CD8-positive, alpha-beta memory T cell (primary cell): ENCODE data around the gene CD86. TPM values are rescaled to one million over a fixed set of nuclear protein-coding genes. Genes with fewer than 3 reads are reported as not detected.
"Not testable (repeated sequence)": the region's sequence is repeated elsewhere in the genome, so short reads cannot be mapped to it uniquely, and the experiment has no call there.

ENCODE experiments used
- CTCF ChIA-PET: fragments of 350-600 bp; sonication (Branson Sonifier 250); formaldehyde crosslinking; loops from one replicate; lab custom pipeline; 2021; ENCODE audit warnings: antibody characterized with exemption; lab: Charles Lee
- POLR2A ChIA-PET: fragments of 350-600 bp; sonication (Branson Sonifier 250); formaldehyde crosslinking; loops from one replicate; lab custom pipeline; 2021; ENCODE audit warnings: antibody characterized with exemption; lab: Charles Lee
- DNase-seq, 5 donors: peaks; one replicate each; pipeline versions ENCODE4 v3.0.0 to v3.0.0-alpha.2; 2020 to 2022; ENCODE audit warnings: mixed read lengths in 1 of 5
- H3K27ac ChIP-seq: one replicate; pipeline ENCODE4 v1.7.0; 2013; ENCODE audit warnings: low read depth, mild to moderate bottlenecking, low read length, moderate library complexity
- H3K27me3 ChIP-seq: 2 replicates; pipeline ENCODE4 v1.7.0; 2013; ENCODE audit warnings: low read length, mild to moderate bottlenecking; ENCODE audit not compliant: insufficient read depth, poor library complexity, severe bottlenecking
- H3K36me3 ChIP-seq: 2 replicates; pipeline ENCODE4 v1.7.0; 2013; ENCODE audit warnings: mild to moderate bottlenecking, low read length, moderate library complexity; ENCODE audit not compliant: insufficient read depth
- H3K4me1 ChIP-seq: 2 replicates; pipeline ENCODE4 v1.7.0; 2013; ENCODE audit warnings: mild to moderate bottlenecking, low read length, moderate library complexity; ENCODE audit not compliant: insufficient read depth
- H3K4me3 ChIP-seq: 2 replicates; pipeline ENCODE4 v1.7.0; 2013; ENCODE audit warnings: mild to moderate bottlenecking, low read length
- H3K9me3 ChIP-seq: 2 replicates; pipeline ENCODE4 v1.7.0; 2013; ENCODE audit warnings: mild to moderate bottlenecking, low read length
- H3K27ac Mint-ChIP-seq, 8 donors: one replicate each; pipeline ENCODE4 v1.8.0; 2020 to 2021; ENCODE audit warnings: mixed read lengths in 8 of 8, mild to moderate bottlenecking in 6 of 8, inconsistent platforms in 3 of 8, moderate library complexity in 3 of 8
- H3K27me3 Mint-ChIP-seq, 2 donors: one replicate each; pipeline ENCODE4 v1.8.0; 2020 to 2021; ENCODE audit warnings: mixed read lengths in 2 of 2, mild to moderate bottlenecking in 1 of 2, moderate library complexity in 1 of 2
- H3K36me3 Mint-ChIP-seq, 3 donors: one replicate each; pipeline ENCODE4 v1.8.0; 2020 to 2021; ENCODE audit warnings: mixed read lengths in 3 of 3, inconsistent platforms in 1 of 3, mild to moderate bottlenecking in 1 of 3
- H3K4me1 Mint-ChIP-seq, 3 donors: one replicate each; pipeline ENCODE4 v1.8.0; 2020 to 2021; ENCODE audit warnings: mixed read lengths in 3 of 3, inconsistent platforms in 1 of 3, mild to moderate bottlenecking in 1 of 3
- H3K4me3 Mint-ChIP-seq, 7 donors: one replicate each; pipeline ENCODE4 v1.8.0; 2020 to 2021; ENCODE audit warnings: mixed read lengths in 7 of 7, mild to moderate bottlenecking in 6 of 7, moderate library complexity in 4 of 7, inconsistent platforms in 2 of 7
- H3K9me3 Mint-ChIP-seq, 5 donors: one replicate each; pipeline ENCODE4 v1.8.0; 2020 to 2022; ENCODE audit warnings: mixed read lengths in 5 of 5, mild to moderate bottlenecking in 3 of 5, moderate library complexity in 2 of 5, inconsistent platforms in 1 of 5
- polyA plus RNA-seq: library from polyadenylated mRNA; unstranded; fragments of 300-500 nt; fragmentation: Illumina TruSeq; gene quantifications from one replicate; pipeline ENCODE4 v1.2.3, GENCODE V29; 2021
- total RNA-seq, 2 experiments: library from RNA; stranded (reverse); gene quantifications; one replicate each; pipeline ENCODE4 v1.2.3, GENCODE V29; 2021

The CD86 gene
- total and polyA plus RNA-seq, 3 experiments from 2014 or later: 0.95 to 1.2 TPM; not detected in 1

DNA sequence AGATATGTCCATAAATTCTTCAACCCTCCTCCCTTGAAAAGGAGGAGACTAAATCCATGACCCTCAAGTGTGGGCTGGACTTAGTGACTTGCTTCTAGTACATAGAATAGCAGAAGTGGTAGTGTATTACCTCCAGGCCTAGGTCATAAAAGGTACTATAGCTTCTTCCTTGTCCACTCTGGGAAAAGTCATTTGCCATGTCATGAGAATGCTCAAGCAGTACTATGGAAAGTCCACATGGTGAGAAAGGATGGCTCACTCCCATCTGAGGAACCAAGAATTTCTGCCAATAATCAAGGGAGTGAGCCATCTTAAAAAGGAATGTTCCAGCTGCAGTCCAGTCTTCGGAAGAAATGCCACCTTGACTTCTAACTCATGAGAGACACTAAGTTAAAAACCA, 22.6 kb upstream of the CD86 start:
- CTCF ChIA-PET: no interaction called here
- POLR2A ChIA-PET: no interaction called here
- Mint-ChIP-seq H3K4me3 (no peak overlapping the region), H3K9me3 (peaks cover 1 to 27% (median 16%) of the 10 kb centered on the region in 5 donors), H3K27ac (no peak overlapping the region), H3K4me1 (peaks cover 8 to 15% (median 10%) of the 10 kb centered on the region in 3 donors), H3K36me3 (peaks cover under 1 to 11% (median 2%) of the 10 kb centered on the region in 3 donors), H3K27me3 (peaks cover 9 to 10% of the 10 kb centered on the region in 2 donors)
- Histone ChIP-seq H3K4me1 (no peaks in the 10 kb centered on the region), H3K36me3 (no peaks in the 10 kb centered on the region), H3K27ac (no peak overlapping the region), H3K4me3 (no peak overlapping the region), H3K27me3 (no peaks in the 10 kb centered on the region), H3K9me3 (no peaks in the 10 kb centered on the region)
- no peak for DNase-seq

DNA sequence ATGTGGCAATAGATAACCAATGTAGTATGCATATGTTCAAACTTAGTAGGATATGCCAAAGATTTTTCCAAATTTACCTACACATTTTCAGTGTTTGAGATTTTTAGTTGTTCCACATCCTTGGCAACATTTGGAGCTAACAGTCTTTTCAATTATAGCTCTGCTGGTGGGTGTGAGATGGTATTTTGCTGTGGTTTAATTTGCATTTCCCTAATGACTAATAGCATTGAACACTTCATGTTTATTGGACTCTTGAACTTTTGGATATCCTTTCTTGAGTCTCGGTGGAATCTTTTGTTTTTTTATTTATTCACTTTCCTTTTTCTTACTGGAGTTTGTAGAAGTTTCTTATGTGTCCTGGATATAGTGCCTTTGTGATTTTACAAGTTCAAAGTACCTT, 22.1 kb upstream of the CD86 start:
- CTCF ChIA-PET: no interaction called here
- no peaks in the 10 kb centered on the region for H3K4me1 ChIP-seq
- H3K9me3 ChIP-seq: no peaks in the 10 kb centered on the region
- Mint-ChIP-seq H3K27ac (no peak overlapping the region), H3K9me3 (peaks cover 6 to 32% (median 21%) of the 10 kb centered on the region in 5 donors), H3K27me3 (peaks cover 9 to 10% of the 10 kb centered on the region in 2 donors), H3K4me1 (peaks cover 8 to 15% (median 10%) of the 10 kb centered on the region in 3 donors), H3K4me3 (no peak overlapping the region), H3K36me3 (peaks cover 1 to 16% (median 5%) of the 10 kb centered on the region in 3 donors)
- H3K27me3 ChIP-seq: no peaks in the 10 kb centered on the region
- POLR2A ChIA-PET: no interaction called here
- no peaks in the 10 kb centered on the region for H3K36me3 ChIP-seq
- H3K27ac ChIP-seq: no peak overlapping the region
- no peak overlapping the region for H3K4me3 ChIP-seq
- no peak for DNase-seq

DNA sequence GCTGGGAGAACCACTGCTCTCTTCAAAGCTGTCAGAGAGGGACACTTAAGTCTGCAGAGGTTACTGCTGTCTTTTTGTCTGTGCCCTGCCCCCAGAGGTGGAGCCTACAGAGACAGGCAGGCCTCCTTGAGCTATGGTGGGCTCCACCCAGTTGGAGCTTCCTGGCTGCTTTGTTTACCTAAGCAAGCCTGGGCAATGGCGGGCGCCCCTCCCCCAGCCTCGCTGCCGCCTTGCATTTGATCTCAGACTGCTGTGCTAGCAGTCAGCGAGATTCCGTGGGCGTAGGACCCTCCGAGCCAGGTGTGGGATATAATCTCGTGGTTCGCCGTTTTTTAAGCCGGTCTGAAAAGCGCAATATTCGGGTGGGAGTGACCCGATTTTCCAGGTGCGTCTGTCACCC, 7.9 kb upstream of the CD86 start:
- H3K27ac Mint-ChIP-seq, H3K4me3 ChIP-seq, H3K4me1 ChIP-seq, H3K27ac ChIP-seq, H3K9me3 ChIP-seq, H3K4me1 Mint-ChIP-seq, POLR2A ChIA-PET, H3K4me3 Mint-ChIP-seq, CTCF ChIA-PET, H3K27me3 ChIP-seq, DNase-seq, H3K9me3 Mint-ChIP-seq, H3K36me3 Mint-ChIP-seq, H3K27me3 Mint-ChIP-seq, H3K36me3 ChIP-seq: not testable (repeated sequence)

DNA sequence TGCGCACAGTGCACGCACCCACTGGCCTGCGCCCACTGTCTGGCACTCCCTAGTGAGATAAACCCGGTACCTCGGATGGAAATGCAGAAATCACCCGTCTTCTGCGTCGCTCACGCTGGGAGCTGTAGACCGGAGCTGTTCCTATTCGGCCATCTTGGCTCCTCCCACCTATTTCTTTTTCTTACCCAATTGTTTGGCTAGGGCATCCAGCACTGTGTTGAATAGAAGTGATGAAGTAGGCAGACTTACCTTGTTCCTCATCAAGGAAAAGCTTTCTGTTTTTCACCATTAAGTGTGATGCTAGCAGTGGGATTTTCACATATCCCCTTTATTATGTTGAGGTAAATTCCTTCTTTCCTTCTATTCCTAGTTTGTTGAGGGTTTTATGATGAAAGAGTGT, 7.4 kb upstream of the CD86 start:
- H3K36me3 Mint-ChIP-seq, H3K27ac Mint-ChIP-seq, CTCF ChIA-PET: not testable (repeated sequence)

DNA sequence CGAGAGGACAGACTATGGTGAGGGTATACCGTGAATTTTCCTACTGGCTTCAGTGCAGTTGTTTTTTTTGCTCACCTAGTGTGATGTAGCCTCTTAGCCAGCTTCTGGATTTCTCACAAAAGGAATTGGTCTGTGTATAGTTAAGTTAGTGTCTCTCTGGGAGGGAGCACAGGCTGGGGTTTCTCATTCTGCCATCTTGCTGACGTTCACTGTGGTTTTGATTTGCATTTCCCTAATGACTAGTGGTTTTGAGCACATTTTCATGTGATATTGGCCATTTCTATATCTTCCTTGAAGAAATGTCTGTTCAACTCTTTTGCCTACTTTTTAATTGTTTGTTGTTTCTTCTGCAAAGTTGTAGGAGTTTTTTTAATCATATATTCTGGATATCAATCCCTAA, 2.2 kb upstream of the CD86 start:
- Mint-ChIP-seq H3K4me3 (no peak overlapping the region), H3K36me3 (no peaks in the 10 kb centered on the region), H3K27ac (no peak overlapping the region), H3K9me3 (peaks cover under 1 to 4% (median 3%) of the 10 kb centered on the region in 5 donors), H3K27me3 (peaks cover 4 to 31% of the 10 kb centered on the region in 2 donors), H3K4me1 (no peaks in the 10 kb centered on the region)
- Histone ChIP-seq H3K9me3 (no peaks in the 10 kb centered on the region), H3K27ac (no peak overlapping the region), H3K4me1 (no peaks in the 10 kb centered on the region), H3K36me3 (no peaks in the 10 kb centered on the region), H3K27me3 (peaks cover 3% of the 10 kb centered on the region), H3K4me3 (no peak overlapping the region)
- POLR2A ChIA-PET: no interaction called here
- CTCF ChIA-PET: no interaction called here
- DNase-seq: no peak

More for the DNA sequence above, 7.4 kb upstream of the CD86 start:
- H3K27me3 ChIP-seq, DNase-seq, H3K9me3 Mint-ChIP-seq, POLR2A ChIA-PET, H3K27ac ChIP-seq, H3K4me1 Mint-ChIP-seq, H3K4me3 ChIP-seq, H3K4me3 Mint-ChIP-seq, H3K36me3 ChIP-seq, H3K9me3 ChIP-seq, H3K4me1 ChIP-seq: not testable (repeated sequence)
- H3K27me3 Mint-ChIP-seq: peaks cover 4 to 10% of the 10 kb centered on the region in 2 donors

DNA sequence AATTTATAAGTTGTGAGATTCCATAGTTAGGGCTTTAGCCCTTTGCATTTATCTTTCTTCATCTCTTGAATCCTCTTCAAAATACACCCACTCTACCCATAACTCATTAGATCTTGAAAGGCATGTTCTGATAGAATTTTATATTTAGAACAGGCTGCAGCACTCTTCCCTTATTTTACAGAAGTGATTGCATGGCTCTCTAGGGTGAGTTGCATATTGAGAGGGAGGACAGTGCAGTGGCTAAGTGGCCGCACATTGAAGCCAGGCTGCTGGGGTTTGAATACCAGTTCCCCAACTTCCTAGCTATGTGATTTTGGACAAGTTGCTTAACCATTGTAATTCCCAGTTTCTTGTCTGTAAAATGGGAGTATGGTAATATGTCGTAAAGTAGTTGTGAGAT, 2.5 kb downstream of the CD86 start:
- Mint-ChIP-seq H3K9me3 (peaks cover 0 to 1% (median 0%) of the 10 kb centered on the region in 5 donors), H3K27ac (no peak overlapping the region), H3K4me3 (no peak overlapping the region), H3K4me1 (no peaks in the 10 kb centered on the region), H3K36me3 (no peaks in the 10 kb centered on the region), H3K27me3 (peaks cover 1 to 31% of the 10 kb centered on the region in 2 donors)
- Histone ChIP-seq H3K9me3 (no peaks in the 10 kb centered on the region), H3K4me1 (no peaks in the 10 kb centered on the region), H3K27me3 (peaks cover 3% of the 10 kb centered on the region), H3K27ac (no peak overlapping the region), H3K36me3 (no peaks in the 10 kb centered on the region), H3K4me3 (no peak overlapping the region)
- DNase-seq: no peak
- ChIA-PET CTCF (no interaction called here), POLR2A (no interaction called here)

DNA sequence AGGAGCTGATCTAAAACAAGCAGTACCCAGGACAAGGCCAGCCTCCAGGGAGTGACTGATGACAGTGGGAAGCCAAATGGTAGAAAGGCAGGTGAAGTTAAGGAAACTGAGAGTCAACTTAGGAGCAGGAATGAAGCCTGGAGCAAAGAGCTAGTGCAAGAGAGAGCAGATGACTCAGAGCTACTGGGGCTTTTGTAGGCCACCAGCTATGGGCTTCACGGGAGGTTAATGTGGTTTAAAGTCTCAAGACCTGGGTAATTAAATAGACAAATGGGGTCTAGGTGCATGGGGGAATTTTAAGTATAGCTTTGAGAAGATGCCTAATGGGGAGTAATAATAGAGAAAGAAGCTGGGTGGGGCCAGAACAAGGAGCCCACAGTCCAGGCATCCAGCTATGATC, 3.1 kb downstream of the CD86 start:
- Histone ChIP-seq H3K9me3 (no peaks in the 10 kb centered on the region), H3K4me1 (no peaks in the 10 kb centered on the region), H3K27ac (no peak overlapping the region), H3K4me3 (no peak overlapping the region), H3K36me3 (no peaks in the 10 kb centered on the region), H3K27me3 (peaks cover 3% of the 10 kb centered on the region)
- no peak overlapping the region for H3K4me3 Mint-ChIP-seq
- no peaks in the 10 kb centered on the region for H3K4me1 Mint-ChIP-seq
- H3K27me3 Mint-ChIP-seq: peaks cover 1 to 26% of the 10 kb centered on the region in 2 donors
- H3K27ac Mint-ChIP-seq: no peak overlapping the region
- CTCF ChIA-PET: no interaction called here
- no peaks in the 10 kb centered on the region for H3K36me3 Mint-ChIP-seq
- POLR2A ChIA-PET: no interaction called here
- DNase-seq: no peak
- no peaks in the 10 kb centered on the region for H3K9me3 Mint-ChIP-seq

DNA sequence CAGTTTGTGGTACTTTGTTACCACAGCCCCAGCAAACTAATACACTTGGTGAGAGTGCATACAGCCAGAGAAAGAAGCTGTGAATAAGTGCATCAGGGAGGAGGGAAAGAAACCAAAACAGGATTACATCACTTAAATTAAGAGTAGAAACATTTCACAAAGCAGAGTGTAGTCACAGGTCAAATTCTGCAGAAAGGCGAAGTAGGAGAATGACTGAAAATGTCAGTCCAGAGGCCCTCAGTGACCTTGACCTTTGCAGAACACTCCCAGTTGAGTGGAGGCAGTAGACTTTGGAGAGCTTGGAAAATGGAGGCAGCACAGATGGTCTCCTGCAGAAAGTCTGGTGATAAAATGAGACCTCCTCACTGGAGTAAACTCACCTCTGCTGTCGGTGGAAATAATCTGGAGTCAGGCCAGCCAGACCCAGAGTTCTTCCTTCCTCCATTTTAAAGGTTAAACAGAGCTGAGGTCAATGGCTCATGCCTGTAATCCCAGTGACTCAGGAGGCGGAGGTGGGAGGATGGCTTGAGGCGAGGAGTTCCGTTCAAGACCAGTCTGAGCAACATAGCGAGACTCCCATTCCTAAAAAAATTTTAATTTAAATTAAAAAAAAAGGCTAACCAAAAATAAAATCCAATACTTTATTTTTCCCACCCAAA, 5.0 kb downstream of the CD86 start:
- no peaks in the 10 kb centered on the region for H3K4me1 Mint-ChIP-seq
- Histone ChIP-seq H3K27ac (no peak overlapping the region), H3K4me3 (no peak overlapping the region), H3K4me1 (no peaks in the 10 kb centered on the region), H3K36me3 (no peaks in the 10 kb centered on the region), H3K27me3 (peaks cover under 1% of the 10 kb centered on the region), H3K9me3 (no peaks in the 10 kb centered on the region)
- ChIA-PET POLR2A (no interaction called here), CTCF (no interaction called here)
- peak overlapping the region in 1 of 8 donors; percentile 11 for H3K27ac Mint-ChIP-seq
- no peak for DNase-seq
- H3K27me3 Mint-ChIP-seq: peaks cover 1 to 18% of the 10 kb centered on the region in 2 donors
- H3K36me3 Mint-ChIP-seq: no peaks in the 10 kb centered on the region
- no peaks in the 10 kb centered on the region for H3K9me3 Mint-ChIP-seq
- H3K4me3 Mint-ChIP-seq: no peak overlapping the region
